ENCODE data around the gene GRAMD1B. TPM values are rescaled to one million over a fixed set of nuclear protein-coding genes. Genes with fewer than 3 reads are reported as not detected.
"Not testable (repeated sequence)": the region's sequence is repeated elsewhere in the genome, so short reads cannot be mapped to it uniquely, and the experiment has no call there.

The GRAMD1B gene
- total RNA-seq, 6 experiments from 2014 or later: 1.0 to 2.0 (median 1.5) TPM

- Histone ChIP-seq H3K9me3 (no peaks in the 10 kb centered on the region), H3K27ac (no peak overlapping the region), H3K4me3 (no peak overlapping the region), H3K27me3 (no peaks in the 10 kb centered on the region), H3K36me3 (no peaks in the 10 kb centered on the region), H3K4me1 (no peaks in the 10 kb centered on the region)
- DNase-seq (no peak), ATAC-seq (no peak)
- TF ChIP-seq POLR2A (IDR thresholded peaks at IDR 0.05): no peak
- WGBS (ENCODE audit: insufficient coverage, low coverage, low lambda C conversion rate, missing lambda C conversion rate): 46% methylated on average over 5 of the region's 7 CpGs
- intact Hi-C loops (cut with DNase I): no loop called here
Observed at GRCh38 chr11:123460012-123460700, 30.1 kb downstream of the GRAMD1B start.

GRCh38 chr11:123461164-123461563, 31.1 kb downstream of the GRAMD1B start:
- TF ChIP-seq POLR2A (IDR thresholded peaks at IDR 0.05): no peak
- no peak for TF ChIP-seq CTCF (IDR thresholded peaks at IDR 0.05)
- Histone ChIP-seq H3K4me1 (no peaks in the 10 kb centered on the region), H3K4me3 (no peak overlapping the region), H3K27me3 (no peaks in the 10 kb centered on the region), H3K36me3 (no peaks in the 10 kb centered on the region), H3K9me3 (no peaks in the 10 kb centered on the region), H3K27ac (no peak overlapping the region)
- intact Hi-C loops (cut with DNase I): no loop called here
- peak in 1 of 4 donors; percentile 14 for ATAC-seq
- DNase-seq: no peak
- whole genome bisulfite sequencing (ENCODE audit: insufficient coverage, low coverage, low lambda C conversion rate, missing lambda C conversion rate): 29% methylated on average over 2 of the region's 4 CpGs

- peak overlapping the region in 1 of 3 donors; percentile 29 for H3K27ac ChIP-seq
- intact Hi-C loops (cut with DNase I); H3K4me1 ChIP-seq; H3K4me3 ChIP-seq; DNase-seq; H3K9me3 ChIP-seq; H3K36me3 ChIP-seq; H3K27me3 ChIP-seq: not testable (repeated sequence)
- ATAC-seq: peak in 3 of 4 donors; percentile 63 to 71 (median 65)
- whole genome bisulfite sequencing (ENCODE audit: insufficient coverage, low coverage, low lambda C conversion rate, missing lambda C conversion rate): 64% methylated on average over 6 of the region's 8 CpGs
Observed at GRCh38 chr11:123465667-123466066, 35.6 kb downstream of the GRAMD1B start.

- H3K4me1 ChIP-seq; H3K4me3 ChIP-seq; H3K36me3 ChIP-seq; intact Hi-C loops (cut with DNase I); H3K9me3 ChIP-seq; H3K27me3 ChIP-seq; ATAC-seq; DNase-seq: not testable (repeated sequence)
- peak overlapping the region in 1 of 3 donors; percentile 29 for H3K27ac ChIP-seq
- 50% methylated on average over 1 of the region's 1 CpG for WGBS (ENCODE audit: insufficient coverage, low coverage, low lambda C conversion rate, missing lambda C conversion rate)
Observed at GRCh38 chr11:123466172-123466571, 36.1 kb downstream of the GRAMD1B start.

- ATAC-seq (peak in 1 of 4 donors; percentile 39), DNase-seq (no peak)
- Histone ChIP-seq H3K36me3 (no peaks in the 10 kb centered on the region), H3K27ac (no peak overlapping the region), H3K4me3 (no peak overlapping the region), H3K27me3 (no peaks in the 10 kb centered on the region), H3K9me3 (no peaks in the 10 kb centered on the region), H3K4me1 (no peaks in the 10 kb centered on the region)
- 60% methylated on average over 7 of the region's 7 CpGs for WGBS (ENCODE audit: insufficient coverage, low coverage, low lambda C conversion rate, missing lambda C conversion rate)
- intact Hi-C loops (cut with DNase I): no loop called here
- TF ChIP-seq CTCF (IDR thresholded peaks at IDR 0.05) (no peak), POLR2A (IDR thresholded peaks at IDR 0.05) (no peak)
Observed at GRCh38 chr11:123469089-123469488, 39.0 kb downstream of the GRAMD1B start.

- H3K27me3 ChIP-seq: no peaks in the 10 kb centered on the region
- ATAC-seq: no peak
- no peaks in the 10 kb centered on the region for H3K4me1 ChIP-seq
- intact Hi-C loops (cut with DNase I): no loop called here
- TF ChIP-seq POLR2A (IDR thresholded peaks at IDR 0.05) (no peak), CTCF (IDR thresholded peaks at IDR 0.05) (no peak)
- no peaks in the 10 kb centered on the region for H3K36me3 ChIP-seq
- whole genome bisulfite sequencing (ENCODE audit: insufficient coverage, low coverage, low lambda C conversion rate, missing lambda C conversion rate): 91% methylated on average over 1 of the region's 1 CpG
- no peak for DNase-seq
- no peak overlapping the region for H3K27ac ChIP-seq
- H3K4me3 ChIP-seq: no peak overlapping the region
- H3K9me3 ChIP-seq: no peaks in the 10 kb centered on the region
Observed at GRCh38 chr11:123469586-123469985, 39.5 kb downstream of the GRAMD1B start.
